HUES48 (cell line): ENCODE results near the gene NRP1.

Experiments
- H3K27ac ChIP-seq: one replicate; pipeline ENCODE4 v1.7.0; 2013; ENCODE audit warnings: low read depth, low read length, inconsistent platforms
- H3K27me3 ChIP-seq: 2 replicates; pipeline ENCODE4 v1.6.1; 2013; ENCODE audit warnings: mild to moderate bottlenecking, low read length; ENCODE audit not compliant: control insufficient read depth, insufficient read depth
- H3K36me3 ChIP-seq: 2 replicates; pipeline ENCODE4 v1.6.1; 2013; ENCODE audit warnings: low read length; ENCODE audit not compliant: control insufficient read depth, insufficient read depth
- H3K4me1 ChIP-seq: 2 replicates; pipeline ENCODE4 v1.6.1; 2013; ENCODE audit warnings: mild to moderate bottlenecking, low read length; ENCODE audit not compliant: control insufficient read depth, insufficient read depth
- H3K4me3 ChIP-seq: 2 replicates; pipeline ENCODE4 v1.5.1; 2013; ENCODE audit warnings: mild to moderate bottlenecking, low read depth, low read length
- H3K9ac ChIP-seq: 2 replicates; pipeline ENCODE4 v1.6.1; 2013; ENCODE audit warnings: mild to moderate bottlenecking, low read depth, low read length, moderate library complexity
- H3K9me3 ChIP-seq: 2 replicates; pipeline ENCODE4 v1.6.1; 2013; ENCODE audit warnings: low read length; ENCODE audit not compliant: control insufficient read depth, insufficient read depth

NRP1 gene

GRCh38 chr10:33349268-33349667 lies 14.8 kb upstream of the NRP1 start:
- no peak overlapping the region for H3K9ac ChIP-seq
- no peaks in the 10 kb centered on the region for H3K36me3 ChIP-seq
- no peak overlapping the region for H3K27ac ChIP-seq
- H3K27me3 ChIP-seq, result no peaks in the 10 kb centered on the region
- H3K4me1 ChIP-seq, result no peaks in the 10 kb centered on the region
- H3K4me3 ChIP-seq, result no peak overlapping the region
- no peaks in the 10 kb centered on the region for H3K9me3 ChIP-seq

GRCh38 chr10:33347211-33347610 lies 12.7 kb upstream of the NRP1 start:
- Histone ChIP-seq H3K4me1 (peaks cover 1% of the 10 kb centered on the region; the same call in 1 of the 2 replicates), H3K9ac (no peak overlapping the region), H3K4me3 (no peak overlapping the region), H3K27ac (no peak overlapping the region), H3K27me3 (no peaks in the 10 kb centered on the region), H3K9me3 (no peaks in the 10 kb centered on the region), H3K36me3 (no peaks in the 10 kb centered on the region)

- H3K4me1 ChIP-seq, result peaks cover 14% of the 10 kb centered on the region
- no peak overlapping the region for H3K4me3 ChIP-seq
- H3K36me3 ChIP-seq, result no peaks in the 10 kb centered on the region
- H3K27me3 ChIP-seq, result no peaks in the 10 kb centered on the region
- no peak overlapping the region for H3K27ac ChIP-seq
- no peaks in the 10 kb centered on the region for H3K9me3 ChIP-seq
- H3K9ac ChIP-seq, result no peak overlapping the region
Observed at GRCh38 chr10:33345236-33345635, 10.8 kb upstream of the NRP1 start.

GRCh38 chr10:33344676-33345075 lies 10.2 kb upstream of the NRP1 start:
- Histone ChIP-seq H3K27me3 (no peaks in the 10 kb centered on the region), H3K4me1 (peaks cover 14% of the 10 kb centered on the region), H3K4me3 (no peak overlapping the region), H3K9ac (no peak overlapping the region), H3K36me3 (no peaks in the 10 kb centered on the region), H3K27ac (no peak overlapping the region), H3K9me3 (no peaks in the 10 kb centered on the region)

GRCh38 chr10:33341637-33342036 lies 7.2 kb upstream of the NRP1 start:
- Histone ChIP-seq H3K4me3 (no peak overlapping the region), H3K9ac (no peak overlapping the region), H3K27ac (no peak overlapping the region), H3K27me3 (peaks cover 29% of the 10 kb centered on the region), H3K36me3 (no peaks in the 10 kb centered on the region), H3K9me3 (no peaks in the 10 kb centered on the region), H3K4me1 (peaks cover 21% of the 10 kb centered on the region)

- no peaks in the 10 kb centered on the region for H3K36me3 ChIP-seq
- no peak overlapping the region for H3K9ac ChIP-seq
- peaks cover 66% of the 10 kb centered on the region for H3K27me3 ChIP-seq
- H3K4me1 ChIP-seq, result peaks cover 32% of the 10 kb centered on the region
- H3K4me3 ChIP-seq, result peak overlapping the region; percentile 75
- H3K27ac ChIP-seq, result no peak overlapping the region
- no peaks in the 10 kb centered on the region for H3K9me3 ChIP-seq
Observed at GRCh38 chr10:33337326-33337957, 3.0 kb upstream of the NRP1 start.

GRCh38 chr10:33336582-33337325 lies 2.3 kb upstream of the NRP1 start:
- Histone ChIP-seq H3K36me3 (no peaks in the 10 kb centered on the region), H3K9me3 (no peaks in the 10 kb centered on the region), H3K4me1 (peaks cover 26% of the 10 kb centered on the region), H3K9ac (peak overlapping the region; percentile 37; the same call in 1 of the 2 replicates), H3K4me3 (peak overlapping the region; percentile 75), H3K27ac (no peak overlapping the region), H3K27me3 (peaks cover 72% of the 10 kb centered on the region)

GRCh38 chr10:33335801-33336581 lies 1.5 kb upstream of the NRP1 start:
- Histone ChIP-seq H3K27me3 (peaks cover 72% of the 10 kb centered on the region), H3K9me3 (no peaks in the 10 kb centered on the region), H3K4me3 (peak overlapping the region; percentile 75), H3K27ac (no peak overlapping the region), H3K36me3 (no peaks in the 10 kb centered on the region), H3K4me1 (peaks cover 23% of the 10 kb centered on the region), H3K9ac (no peak overlapping the region)

GRCh38 chr10:33335551-33335800 lies 1.0 kb upstream of the NRP1 start:
- Histone ChIP-seq H3K4me1 (peaks cover 28% of the 10 kb centered on the region), H3K4me3 (peak overlapping the region; percentile 75), H3K36me3 (no peaks in the 10 kb centered on the region), H3K9ac (no peak overlapping the region), H3K9me3 (no peaks in the 10 kb centered on the region), H3K27me3 (peaks cover 72% of the 10 kb centered on the region), H3K27ac (no peak overlapping the region)

GRCh38 chr10:33334805-33335550 lies 511 bp upstream of the NRP1 start:
- Histone ChIP-seq H3K4me1 (peaks cover 28% of the 10 kb centered on the region), H3K27me3 (peaks cover 72% of the 10 kb centered on the region), H3K27ac (no peak overlapping the region)

More at GRCh38 chr10:33334805-33335550, 511 bp upstream of the NRP1 start:
- Histone ChIP-seq H3K4me3 (peak overlapping the region; percentile 75), H3K36me3 (no peaks in the 10 kb centered on the region), H3K9me3 (no peaks in the 10 kb centered on the region), H3K9ac (no peak overlapping the region)
